NT2/D1 (cell line): ENCODE data around the gene UBE2N.

Experiments
- YY1 ChIP-seq: IDR thresholded peaks from 2 replicates; pipeline ENCODE4 v1.6.1; 2011; ENCODE audit not compliant: insufficient read length, insufficient read depth
- ZNF274 ChIP-seq: IDR thresholded peaks from 2 replicates; pipeline ENCODE4 v1.6.1; 2011; ENCODE audit warnings: mild to moderate bottlenecking, low read depth, low read length

GRCh38 chr12:93429852-93430251 is 11.9 kb downstream of the UBE2N start:
- TF ChIP-seq YY1 (no peak), ZNF274 (no peak)
